GM18507 (cell line): ENCODE measurements around the gene PHF13.

ENCODE experiments used
- DNase-seq: peaks from one replicate; pipeline ENCODE4 v3.0.0; 2011; ENCODE audit warnings: low read depth; ENCODE audit not compliant: insufficient read length; ENCODE audit errors: extremely low spot score
- FAIRE-seq: peaks from 2 replicates; lab custom pipeline; 2011; peaks lifted over from hg19 to GRCh38; lab: Jason Lieb, UNC

The PHF13 gene

DNA sequence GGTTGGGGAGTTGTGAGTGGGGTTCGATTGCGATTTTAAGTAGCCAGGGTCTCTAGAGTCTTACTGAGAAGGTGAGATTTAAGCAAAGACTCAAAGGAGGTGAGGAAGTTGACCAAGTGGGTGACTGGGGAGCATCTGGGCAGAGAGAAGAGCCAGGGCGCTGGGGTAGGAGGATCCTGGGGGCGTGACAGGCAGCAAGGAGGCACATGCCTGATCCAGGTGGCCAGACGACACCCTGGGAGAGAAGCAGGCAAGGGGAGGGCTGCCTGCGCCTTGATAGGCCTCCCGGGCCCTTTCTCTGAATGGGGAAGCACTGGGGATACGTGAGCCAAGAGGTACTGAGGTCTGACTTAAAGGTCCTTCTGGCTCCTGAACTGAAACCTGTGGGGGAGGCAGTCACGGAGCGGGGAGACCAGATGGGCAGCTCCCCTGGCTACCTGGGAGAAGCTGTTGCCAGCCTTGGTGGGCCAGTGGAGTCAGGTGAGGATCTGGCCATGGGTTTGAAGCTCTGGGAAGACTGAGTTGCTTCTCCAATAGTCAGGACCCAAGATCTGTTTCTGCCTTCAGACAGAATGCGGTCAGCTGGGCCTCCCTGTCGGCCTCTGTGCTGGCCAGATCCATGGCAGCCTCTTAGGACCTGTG lies 28.3 kb upstream of the PHF13 start:
- FAIRE-seq (no peak), DNase-seq (no peak)

DNA sequence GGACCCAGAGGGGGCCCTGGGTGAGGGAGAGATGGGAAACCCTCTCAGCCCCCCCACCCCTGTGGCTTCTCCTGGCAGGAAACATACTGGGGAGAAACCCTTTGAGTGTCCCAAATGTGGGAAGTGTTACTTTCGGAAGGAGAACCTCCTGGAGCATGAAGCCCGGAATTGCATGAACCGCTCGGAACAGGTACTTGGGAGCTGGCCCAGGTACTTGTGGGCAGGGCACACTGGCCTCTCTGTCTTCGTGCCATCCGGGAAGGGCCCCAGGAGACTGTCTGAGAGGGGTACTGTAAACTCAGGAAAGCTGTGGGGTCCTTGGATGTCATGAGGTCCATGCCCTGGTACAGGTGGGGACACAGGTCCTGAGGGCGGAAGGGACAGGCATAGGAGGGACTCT lies 27.7 kb upstream of the PHF13 start:
- FAIRE-seq (no peak), DNase-seq (no peak)

DNA sequence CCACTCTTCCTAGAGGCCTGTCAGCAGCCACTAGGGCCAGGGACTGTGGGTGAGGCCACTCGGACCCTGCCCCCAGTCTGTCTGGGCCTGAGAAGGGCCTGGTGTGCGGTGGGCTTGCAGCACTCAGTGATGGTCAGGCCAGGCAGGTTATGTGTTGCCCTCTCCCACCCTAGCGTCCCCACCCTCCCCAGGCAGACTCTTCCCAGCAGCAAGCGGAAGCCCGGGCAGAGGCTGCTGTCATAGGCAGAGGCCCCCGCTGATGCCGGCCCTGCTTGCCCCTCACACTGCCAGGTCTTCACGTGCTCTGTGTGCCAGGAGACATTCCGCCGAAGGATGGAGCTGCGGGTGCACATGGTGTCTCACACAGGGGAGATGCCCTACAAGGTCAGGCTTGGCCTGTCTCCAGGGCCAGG lies 27.1 kb upstream of the PHF13 start:
- DNase-seq = no peak
- FAIRE-seq = no peak

DNA sequence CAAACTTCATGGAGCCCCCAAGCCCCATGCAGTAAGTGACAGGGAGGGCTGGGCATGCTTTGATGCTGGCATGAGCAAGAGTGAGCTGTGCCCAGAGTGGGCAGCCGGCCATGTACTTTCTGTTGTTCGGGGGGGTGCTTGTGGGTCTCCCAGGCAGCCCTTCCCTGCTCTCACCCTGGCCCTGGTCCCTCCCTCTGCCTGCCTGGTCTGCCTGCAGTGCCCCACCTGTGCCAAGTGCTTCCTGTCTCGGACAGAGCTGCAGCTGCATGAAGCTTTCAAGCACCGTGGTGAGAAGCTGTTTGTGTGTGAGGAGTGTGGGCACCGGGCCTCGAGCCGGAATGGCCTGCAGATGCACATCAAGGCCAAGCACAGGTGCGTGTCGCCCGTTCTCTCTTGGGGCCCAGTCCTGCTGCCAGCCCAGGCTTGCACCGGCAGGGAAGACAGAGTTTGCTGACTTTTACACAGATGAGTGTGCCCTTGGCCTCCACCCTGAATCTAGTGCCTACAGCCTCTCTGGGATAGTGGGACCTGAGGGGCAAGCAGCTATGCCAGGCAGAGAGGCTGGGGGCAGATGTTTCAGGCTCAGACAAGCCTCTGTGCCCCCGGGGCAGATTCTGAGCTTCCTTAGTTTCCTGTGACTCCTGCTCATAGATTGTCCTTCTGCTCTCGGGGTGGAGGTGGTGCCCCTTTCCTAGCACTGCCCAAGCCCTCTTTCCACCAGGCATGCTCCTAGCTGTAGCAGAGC lies 26.1 kb upstream of the PHF13 start:
- FAIRE-seq = no peak
- no peak for DNase-seq

GRCh38 chr1:6588128-6588892 lies 25.2 kb upstream of the PHF13 start:
- FAIRE-seq (no peak), DNase-seq (no peak)

- no peak for DNase-seq
- FAIRE-seq = no peak
Observed at GRCh38 chr1:6588893-6589520, 24.5 kb upstream of the PHF13 start.

DNA sequence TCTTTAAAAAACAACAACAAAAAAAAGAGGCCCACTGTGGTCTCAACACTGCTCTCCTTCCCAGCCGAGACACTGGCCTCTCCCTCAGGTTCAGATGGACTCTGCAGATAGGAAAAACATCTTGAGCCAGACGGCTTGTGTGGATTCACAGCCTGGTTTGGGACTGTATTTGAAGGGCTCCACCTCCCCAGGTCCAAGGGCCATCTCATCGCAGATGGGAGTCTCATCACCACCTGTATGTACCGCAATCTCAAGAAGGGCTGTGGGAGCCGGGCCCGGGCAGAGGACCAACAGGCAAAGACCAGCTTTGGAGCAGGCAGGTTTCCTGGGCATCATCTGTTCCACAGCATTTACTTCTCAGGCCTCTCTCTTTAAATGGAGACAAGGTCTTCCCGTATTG lies 23.5 kb upstream of the PHF13 start:
- DNase-seq (no peak), FAIRE-seq (no peak)

DNA sequence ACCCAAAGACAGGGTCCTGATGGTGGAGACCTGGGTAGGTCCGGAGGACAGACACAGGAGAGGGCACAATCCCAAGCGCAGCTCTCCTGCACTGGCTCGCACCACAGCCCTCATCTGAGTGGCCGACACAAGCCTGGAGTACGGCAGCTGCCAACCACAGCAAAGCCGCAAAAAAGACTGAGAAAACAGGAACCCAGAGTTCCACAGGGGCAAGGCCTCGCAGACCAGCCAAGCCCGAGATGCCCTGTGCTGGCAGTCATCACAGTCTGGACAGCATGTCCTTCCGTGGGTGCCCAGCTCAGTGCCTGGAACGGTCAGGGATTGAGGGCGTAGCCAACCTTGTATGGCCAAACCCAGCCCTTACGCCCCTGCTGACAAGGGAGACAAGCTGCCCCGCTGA lies 22.3 kb upstream of the PHF13 start:
- no peak for FAIRE-seq
- no peak for DNase-seq

DNA sequence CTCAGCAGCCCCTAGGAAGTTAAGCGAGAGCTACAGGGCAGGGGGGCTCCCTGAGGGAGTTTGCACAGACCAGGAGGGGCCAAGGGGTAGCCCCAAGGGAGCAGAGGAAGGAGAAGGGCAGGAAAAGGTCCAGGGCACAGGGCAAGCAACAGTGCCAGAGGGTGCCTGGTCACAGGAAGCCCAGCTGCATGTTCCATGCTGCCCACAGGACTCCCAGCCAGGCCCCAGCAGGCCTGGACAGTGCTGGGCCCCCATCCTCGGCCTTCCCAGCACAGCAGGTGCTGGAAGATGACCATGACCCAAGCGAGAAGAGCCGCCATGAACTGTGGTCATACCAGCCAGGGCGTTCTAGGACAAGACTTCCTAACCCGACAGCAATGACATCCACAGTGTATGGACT lies 21.9 kb upstream of the PHF13 start:
- FAIRE-seq = no peak
- DNase-seq = no peak

GRCh38 chr1:6592441-6592840 lies 21.1 kb upstream of the PHF13 start:
- DNase-seq (no peak), FAIRE-seq (no peak)

DNA sequence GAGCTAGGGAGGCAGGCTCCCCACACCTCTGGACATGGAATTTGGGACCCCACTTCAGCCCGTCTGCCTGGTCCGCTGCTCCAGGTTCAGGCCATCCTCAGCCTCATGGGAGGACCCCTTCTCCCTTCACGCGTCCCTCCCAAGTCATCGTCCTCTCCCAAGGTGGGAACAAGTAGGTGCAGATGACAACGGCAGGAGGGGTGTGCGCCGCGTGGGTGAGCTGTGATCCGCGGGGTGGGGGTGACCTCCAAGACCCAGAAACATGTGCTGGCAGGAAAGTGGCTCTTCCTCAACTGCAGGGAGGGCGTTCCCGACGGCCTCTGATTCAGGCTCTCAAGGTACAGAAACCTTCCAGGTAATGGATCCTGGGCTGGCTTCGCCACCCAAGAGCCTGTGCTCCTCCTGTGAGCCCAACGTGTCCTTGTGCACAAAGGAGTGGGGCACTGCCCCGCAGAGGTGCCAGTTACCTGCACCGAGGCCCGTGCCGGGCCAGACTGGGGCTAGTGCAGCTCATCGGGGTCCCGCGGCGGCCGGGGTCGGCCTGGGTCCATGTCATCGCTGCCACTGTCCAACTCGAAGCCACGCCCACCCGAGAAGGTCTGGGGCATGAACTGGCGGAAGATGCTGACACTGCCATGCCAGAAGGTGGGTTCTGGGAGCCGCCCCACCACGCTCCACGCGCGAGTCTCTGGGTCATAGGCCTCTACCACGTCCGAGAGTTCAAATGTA lies 20.5 kb upstream of the PHF13 start:
- FAIRE-seq = no peak
- DNase-seq = no peak

DNA sequence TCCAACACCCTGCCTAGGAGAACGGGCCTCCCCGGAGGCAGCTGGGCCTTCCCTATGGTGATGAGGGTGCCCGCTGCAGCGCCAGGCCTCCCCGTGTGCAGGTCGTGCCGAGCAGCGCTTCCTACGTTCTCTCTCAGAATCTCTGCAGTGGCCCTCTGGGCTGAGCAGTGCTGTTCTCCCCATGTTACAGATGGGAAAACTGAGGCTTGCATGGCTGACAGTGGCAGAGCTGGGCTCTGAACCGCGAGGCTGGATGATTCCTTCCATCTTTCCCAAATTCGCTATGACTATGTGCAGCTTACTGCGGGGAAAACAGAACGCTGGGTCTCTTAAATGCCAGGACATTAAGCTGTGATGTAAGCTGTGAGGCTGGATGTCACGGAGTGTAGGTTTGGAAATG lies 19.7 kb upstream of the PHF13 start:
- DNase-seq = no peak
- FAIRE-seq = no peak

GRCh38 chr1:6594977-6595740 lies 18.4 kb upstream of the PHF13 start:
- FAIRE-seq = no peak
- no peak for DNase-seq

DNA sequence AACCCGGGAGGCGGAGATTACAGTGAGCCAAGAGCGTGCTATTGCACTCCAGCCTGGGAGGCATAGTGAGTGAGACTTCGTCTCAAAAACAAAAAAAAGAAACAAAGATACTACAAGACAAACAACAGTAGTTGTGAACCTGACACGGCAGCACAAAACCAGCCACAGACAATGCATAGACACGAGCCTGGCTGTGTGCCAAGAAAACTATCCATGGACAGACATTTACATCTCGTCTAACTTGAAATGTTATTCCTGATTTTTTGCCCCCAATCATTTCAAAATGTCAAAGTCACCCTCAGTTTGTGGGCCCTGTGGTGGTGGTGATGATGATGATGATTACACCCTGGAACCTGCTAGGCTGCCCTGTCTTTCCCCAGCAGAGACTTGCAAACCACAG lies 17.2 kb upstream of the PHF13 start:
- DNase-seq = no peak
- FAIRE-seq = no peak

DNA sequence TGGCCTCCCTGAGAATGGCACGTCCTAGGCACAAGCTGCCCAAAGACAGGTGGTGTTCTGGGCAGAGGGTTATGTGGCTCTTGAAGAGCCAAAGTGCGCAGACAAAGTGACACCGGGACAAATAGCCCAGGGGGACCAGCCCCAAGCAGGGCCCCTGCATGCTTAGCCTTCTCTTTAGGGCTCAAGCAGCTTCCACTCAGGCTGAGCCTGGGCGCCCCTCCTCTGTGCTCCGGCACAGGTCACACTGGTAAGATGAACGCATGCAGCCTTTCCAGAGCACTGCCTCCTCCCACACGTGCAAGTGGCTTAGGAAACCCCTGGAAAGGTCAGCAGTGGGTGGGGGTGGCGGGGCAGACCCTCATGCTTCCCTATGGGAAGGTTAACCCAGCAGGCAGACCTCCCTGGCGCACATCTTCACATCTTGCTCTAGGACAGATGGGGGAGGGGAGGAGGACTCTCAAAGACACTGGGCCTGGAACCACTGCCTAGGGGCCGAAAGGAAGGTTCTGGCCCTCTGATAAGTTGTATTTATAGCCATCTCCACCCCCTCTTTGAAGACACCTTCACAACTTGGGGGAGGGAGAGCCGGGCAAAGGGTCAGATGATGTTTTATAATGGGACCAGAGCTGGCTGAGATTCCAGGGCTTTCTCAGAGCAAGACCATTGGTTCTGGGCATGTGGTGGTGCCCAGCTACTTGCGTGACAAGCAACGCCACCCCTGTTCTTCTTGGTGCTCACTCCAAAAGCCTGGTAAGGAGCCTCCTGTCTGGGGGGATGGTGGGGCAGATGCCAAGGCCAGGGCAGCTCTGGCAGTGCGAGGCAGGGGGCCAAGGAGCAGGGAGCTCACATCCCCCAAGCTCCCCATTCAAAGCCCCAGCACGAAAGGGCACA lies 16.4 kb upstream of the PHF13 start:
- DNase-seq (no peak), FAIRE-seq (no peak)

DNA sequence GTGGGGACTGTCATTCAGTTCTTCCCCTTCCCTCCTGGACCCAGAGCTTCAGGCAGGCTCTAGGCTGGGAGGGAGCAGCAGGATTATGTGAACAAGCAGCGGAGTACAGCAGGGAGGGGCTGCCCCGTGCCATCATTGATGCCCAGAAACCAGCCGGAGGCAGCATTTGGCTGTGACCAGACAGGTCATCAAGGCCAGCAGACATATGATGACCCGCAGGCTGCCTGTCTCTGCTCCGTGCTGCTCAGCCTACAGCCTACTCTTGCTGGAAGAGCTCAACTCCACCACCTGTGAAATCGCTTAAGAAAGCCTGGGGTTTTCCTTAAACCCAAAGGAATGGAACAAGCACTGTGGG lies 15.8 kb upstream of the PHF13 start:
- DNase-seq (no peak), FAIRE-seq (no peak)

DNA sequence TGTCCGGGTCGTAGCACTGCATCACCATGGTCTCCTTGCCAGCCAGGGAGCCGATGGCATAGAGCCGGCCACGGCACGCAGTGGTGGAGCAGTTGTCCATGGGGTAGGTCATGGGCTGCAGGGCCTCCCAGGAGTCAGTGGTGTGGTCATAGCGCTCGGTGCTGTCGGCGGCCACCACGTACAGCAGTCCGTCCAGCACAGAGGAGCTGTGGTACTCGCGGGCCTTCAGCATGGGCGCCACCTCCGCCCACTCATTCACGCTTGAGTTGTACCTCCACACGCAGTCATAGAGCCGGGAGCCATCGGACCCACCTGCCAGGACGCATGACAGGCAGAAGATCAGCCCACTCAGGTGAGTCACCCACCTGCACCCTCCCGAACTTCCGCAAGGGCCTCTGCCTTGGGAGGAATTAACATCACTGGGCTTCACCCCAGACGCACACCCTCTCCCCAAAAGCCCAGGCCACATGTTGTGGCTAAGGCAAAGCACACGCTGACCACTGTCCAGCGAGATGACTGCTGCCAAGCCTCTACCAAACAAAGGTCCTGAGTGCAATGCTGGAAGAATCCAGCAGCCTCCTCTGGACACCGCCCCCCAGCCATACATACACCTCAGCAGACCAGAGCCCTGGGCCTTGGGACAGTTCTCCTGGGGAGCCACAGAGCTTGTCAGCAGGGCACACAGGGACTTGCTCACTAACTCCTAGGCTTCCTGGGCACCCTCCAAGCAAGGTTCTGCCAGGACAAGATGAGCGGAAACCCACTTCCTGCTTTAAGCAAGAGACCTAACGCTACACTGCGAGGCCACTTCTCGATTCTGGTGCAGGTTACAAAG lies 14.2 kb upstream of the PHF13 start:
- FAIRE-seq (no peak), DNase-seq (no peak)
